Frontal cortex (tissue), 4 donors: ENCODE measurements around the gene SCLY. TPM values are rescaled to one million over a fixed set of nuclear protein-coding genes. Genes with fewer than 3 reads are reported as not detected.
A peak's percentile ranks its signal among the peaks of the same experiment; 100 is the strongest.
"Not testable (repeated sequence)": the region's sequence is repeated elsewhere in the genome, so short reads cannot be mapped to it uniquely, and the experiment has no call there.

Experiments used
- DNase-seq, 2 donors: peaks; one replicate each; pipeline ENCODE4 v3.0.0; 2012; ENCODE audit warnings: low spot score in 2 of 2
- FAIRE-seq: peaks from 2 replicates; lab custom pipeline; 2012; peaks lifted over from hg19 to GRCh38; lab: Jason Lieb, UNC
- total RNA-seq: library from RNA; depleted of rRNA; stranded (reverse); fragments of >200 nt; gene quantifications from one replicate; pipeline ENCODE4 v1.2.3, GENCODE V29; 2014
- donor health status: control.
- donor health status: control.
- donor health status: control.

SCLY gene
- total RNA-seq, 1 donor from 2014 or later, result 11.8 TPM

DNA sequence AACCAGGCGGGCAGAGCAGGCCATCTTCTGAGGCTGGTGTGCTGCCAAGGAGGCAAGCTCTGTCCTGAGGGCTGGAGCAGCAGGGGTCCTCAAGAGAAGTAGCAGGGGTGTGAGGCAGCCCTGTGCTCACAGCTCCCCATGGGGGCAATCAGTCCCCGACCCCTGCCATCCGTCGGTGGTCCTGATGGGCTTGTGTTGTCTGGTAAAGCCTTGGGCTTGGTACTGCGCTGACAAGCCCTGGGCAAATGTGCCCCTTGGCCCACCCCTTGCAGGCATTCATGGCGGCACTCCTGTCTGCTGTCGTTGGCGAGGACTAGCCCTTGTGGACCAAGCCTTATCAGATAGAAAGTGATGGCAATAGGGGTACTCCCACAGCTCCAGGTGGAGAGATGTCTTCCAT lies 22.6 kb upstream of the SCLY start:
- DNase-seq (no peak), FAIRE-seq (no peak)

DNA sequence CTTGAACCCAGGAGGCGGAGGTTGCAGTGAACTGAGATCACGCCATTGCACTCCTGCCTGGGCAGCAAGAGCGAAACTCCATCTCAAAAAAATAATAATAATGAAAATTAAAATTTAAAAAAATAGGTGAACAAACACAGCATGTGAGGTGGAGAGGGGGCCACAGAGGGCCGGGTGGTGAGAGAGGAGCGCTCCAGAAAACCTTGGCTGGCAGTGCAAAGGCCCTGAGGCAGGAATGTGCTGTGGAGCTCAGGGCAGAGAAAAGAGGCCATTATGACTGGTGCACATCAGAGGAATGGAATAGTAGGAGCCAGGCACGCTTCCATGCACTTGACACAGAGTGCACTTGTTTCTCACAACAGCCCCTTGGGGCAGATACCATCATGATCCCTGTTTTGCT lies 21.6 kb upstream of the SCLY start:
- FAIRE-seq (no peak), DNase-seq (no peak)

DNA sequence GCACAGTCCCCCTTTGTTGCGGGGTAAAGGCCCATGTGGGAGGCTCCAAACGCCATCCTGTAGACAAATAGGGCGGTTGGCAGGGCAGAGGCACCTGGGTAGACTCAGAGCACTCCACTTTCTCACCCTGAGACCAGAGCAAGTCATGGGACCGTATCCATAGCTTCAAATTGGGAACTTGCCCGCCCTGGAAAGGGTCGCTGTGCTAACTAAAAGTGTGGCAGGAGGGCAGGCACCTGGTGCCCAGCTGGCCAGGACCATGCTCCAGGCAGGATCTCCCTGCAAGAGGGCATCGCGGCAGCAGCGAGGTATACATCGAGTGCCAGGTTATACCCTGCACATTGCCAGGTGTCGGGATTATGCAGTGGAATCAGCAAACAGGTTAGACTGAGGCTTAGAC lies 20.8 kb upstream of the SCLY start:
- no peak for FAIRE-seq
- DNase-seq, result no peak

DNA sequence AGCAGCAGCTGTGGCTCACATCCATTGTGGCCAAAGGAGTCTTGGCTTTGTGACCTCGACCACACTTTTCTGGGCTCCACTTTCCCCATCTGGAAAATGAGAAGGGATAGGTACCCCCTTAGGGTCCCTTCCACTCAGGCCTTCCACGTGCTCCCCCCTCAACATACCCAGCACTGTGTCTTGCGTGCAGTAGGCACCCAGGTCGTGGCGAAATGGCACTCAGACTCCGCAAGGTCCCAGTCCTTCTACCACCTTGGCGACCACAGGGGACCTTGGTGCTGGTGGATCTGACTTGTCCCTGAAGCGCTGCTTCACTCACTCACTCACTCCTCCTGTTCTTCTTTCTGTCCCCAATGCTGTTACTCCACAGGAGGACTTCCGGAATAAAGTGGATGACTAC lies 19.9 kb upstream of the SCLY start:
- DNase-seq (no peak), FAIRE-seq (no peak)

DNA sequence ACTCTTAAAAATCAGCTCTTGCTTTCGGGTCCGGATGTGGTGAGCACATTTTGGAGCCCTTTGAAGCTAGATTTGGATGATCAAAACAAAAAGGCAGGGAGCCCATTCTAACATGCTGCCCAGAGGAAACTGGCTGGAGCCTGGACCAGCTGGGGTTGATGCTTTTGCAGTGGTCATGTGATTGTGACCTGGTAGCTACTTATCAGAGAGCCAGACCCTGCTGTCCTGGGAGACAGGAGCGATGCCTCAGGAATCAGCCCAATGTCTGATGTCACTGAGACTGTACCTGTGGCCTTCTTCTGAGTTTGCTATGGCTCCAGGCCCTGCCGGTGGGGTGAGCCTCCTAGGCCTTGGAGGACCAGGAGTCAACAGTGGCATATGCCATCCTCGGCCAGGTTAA lies 18.7 kb upstream of the SCLY start:
- DNase-seq (no peak), FAIRE-seq (no peak)

DNA sequence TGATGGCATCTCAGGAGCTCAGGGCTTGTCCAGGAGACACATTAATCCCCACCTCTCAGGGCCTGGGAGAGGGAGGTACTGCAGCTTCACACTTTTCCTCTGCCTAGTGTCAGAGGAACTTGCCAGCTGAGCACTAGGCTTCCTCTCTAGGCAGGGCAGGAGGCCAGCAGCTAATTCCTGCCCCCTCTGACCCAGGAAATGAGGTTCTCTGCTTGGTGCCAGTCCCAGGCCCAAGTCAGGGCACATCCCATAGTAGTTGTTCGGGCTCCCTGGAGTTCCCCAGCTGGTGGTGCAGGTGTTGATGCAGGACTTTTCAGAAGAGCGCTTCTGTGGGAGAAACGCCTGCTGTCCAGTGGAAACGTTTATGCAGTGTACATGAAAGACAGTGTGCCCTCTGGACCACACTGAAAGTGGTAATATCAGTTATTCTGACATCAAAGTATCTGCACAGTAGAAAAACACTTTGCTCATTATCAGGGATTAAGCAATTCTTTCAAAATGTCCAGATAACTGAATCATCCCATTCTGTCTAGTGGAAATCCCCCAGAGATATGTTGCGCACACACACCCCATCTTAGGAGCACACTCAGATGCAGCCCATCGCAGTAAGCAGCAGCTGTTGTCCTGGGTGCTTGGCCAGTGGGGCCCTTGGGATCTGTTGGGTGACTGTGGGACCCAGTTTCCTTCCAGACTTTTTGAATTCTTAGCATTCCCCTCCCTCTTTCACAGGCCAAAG lies 17.8 kb upstream of the SCLY start:
- FAIRE-seq (no peak), DNase-seq (no peak)

DNA sequence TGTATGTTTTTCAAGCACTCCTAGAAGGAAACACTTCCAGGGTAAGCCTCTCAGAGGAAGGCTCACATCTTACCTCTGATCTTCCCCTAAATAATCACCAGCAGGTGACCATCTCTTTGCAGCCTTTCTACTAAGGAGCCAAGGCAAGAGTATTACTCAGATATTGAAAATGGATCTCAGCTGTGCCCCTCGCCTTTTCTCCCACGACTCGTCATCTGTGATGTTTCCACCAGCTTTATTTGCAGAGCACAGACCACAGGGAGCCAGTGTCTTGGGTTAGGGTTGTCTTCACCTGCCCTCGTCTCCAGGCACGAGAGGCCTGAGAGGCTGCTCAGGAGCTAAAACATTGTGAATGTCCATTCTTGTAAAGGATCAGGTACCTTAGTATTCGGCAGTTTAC lies 16.9 kb upstream of the SCLY start:
- no peak for DNase-seq
- no peak for FAIRE-seq

DNA sequence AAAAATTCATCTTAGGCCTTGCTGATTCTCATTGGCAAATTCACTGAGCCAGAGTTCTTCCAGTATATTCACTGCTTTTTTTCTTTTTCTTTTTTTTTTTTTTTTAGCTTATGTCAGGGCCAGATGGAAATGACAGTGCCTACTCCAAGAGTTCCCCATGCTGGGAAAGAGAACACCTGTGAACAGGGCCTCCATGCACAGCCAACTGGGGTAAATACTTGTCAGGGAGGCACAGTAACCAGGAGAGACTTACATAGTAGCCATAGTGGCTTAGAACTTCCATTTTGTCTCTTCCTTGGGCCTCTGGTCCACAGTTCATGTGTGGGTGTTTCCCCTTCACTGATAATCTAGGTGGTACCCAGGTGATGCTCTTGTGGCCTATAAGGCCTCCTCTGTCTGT lies 15.2 kb upstream of the SCLY start:
- no peak for FAIRE-seq
- DNase-seq, result no peak

DNA sequence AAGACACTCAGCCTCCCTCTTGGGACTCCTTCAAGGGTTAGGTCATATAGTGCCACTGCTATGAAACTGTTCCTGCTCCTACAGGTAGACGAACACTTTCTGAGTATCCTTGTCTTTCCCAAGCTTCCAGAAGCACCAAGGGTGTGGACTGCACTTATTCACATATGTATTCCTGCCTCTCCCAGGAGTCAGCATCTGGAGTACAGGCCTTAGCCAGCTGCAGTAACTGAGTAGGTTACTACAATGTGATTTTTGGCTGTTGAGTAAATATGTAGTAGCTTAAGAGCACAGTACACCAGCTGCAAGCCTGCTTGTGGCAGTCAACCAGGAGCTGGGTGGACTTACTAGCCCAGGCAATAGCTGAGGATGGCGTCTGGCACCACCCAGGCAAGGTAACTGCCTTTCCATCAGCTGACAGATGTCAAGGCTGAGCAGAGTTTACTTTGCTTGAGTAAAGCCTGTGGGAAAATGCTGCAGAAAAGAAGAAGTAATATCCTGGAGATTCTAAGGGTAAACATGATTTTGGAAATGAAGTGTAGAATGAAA lies 14.0 kb upstream of the SCLY start:
- DNase-seq (no peak), FAIRE-seq (no peak)

DNA sequence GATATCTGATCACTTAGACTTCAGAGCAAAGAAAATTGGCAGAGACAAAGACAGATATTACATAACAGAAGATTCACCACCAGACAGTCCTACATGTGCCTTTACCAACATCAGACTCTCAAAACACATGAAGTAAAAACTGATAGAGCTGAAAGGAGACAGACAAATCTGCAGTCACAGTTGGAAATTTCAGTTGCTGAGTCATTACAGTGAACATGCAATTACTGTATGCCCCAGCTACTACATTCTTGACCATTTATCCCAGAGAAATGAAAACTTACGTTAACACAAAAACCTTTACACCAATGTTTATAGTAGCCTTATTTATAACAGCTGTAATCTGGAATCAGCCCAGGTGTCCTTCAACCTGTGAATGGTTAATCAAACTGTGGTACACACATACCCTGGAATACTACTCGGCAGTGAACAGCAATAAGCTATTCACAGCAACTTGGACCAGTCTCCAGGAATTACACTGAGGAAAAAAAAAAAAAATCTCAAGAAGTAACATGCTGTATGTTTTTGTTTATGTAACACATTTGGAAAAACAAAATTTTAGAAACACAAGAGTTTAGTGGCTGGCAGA lies 7.5 kb upstream of the SCLY start:
- DNase-seq, result no peak
- no peak for FAIRE-seq

DNA sequence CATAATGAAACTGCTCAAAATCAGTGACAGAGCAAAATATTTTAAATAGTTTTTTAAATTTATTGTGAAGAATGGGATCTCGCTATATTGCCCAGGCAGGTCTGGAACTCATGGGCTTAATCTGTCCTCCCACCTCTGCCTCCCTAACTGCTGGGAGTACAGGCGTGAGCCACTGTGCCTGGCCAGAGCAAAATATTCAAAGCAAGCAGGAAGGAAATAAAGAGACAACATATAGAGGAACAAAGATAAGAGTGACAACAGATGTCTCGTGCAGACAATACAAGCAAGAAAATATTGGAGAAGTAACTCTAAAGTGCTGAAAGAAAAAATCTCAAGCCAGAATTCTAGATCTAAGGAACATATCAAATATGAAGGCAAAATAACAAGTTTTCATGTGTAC lies 5.0 kb upstream of the SCLY start:
- FAIRE-seq, result no peak
- DNase-seq, result no peak

DNA sequence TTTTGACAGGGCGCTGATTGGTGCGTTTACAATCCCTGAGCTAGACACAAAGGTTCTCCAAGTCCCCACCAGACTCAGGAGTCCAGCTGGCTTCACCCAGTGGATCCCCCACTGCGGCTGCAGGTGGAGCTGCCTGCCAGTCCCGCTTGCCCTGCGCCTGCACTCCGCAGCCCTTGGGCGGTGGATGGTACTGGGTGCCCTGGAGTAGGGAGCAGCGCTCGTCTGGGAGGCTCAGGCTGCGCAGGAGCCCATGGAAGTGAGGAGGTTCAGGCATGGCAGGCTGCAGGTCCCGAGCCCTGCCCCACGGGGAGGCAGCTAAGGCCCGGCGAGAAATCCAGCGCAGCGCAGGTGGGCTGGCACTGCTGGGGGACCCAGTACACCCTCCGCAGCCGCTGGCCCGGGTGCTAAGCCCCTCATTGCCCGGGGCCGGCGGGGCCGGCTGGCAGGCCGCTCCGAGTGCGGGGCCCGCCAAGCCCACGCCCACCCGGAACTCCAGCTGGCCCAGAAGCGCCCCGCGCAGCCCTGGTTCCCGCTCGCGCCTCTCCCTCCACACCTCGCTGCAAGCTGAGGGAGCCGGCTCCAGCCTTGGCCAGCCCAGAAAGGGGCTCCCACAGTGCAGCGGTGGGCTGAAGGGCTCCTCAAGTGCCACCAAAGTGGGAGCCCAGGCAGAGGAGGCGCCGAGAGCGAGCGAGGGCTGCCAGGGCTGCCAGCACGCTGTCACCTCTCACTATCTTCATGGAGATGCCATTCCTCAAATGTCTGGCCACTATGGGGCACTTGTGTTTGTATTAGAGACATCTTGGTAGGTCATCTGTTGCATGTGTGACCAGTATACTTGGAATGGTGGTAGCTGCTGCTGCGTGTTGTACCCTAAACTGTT lies 2.9 kb upstream of the SCLY start:
- not testable (repeated sequence) for FAIRE-seq, DNase-seq

DNA sequence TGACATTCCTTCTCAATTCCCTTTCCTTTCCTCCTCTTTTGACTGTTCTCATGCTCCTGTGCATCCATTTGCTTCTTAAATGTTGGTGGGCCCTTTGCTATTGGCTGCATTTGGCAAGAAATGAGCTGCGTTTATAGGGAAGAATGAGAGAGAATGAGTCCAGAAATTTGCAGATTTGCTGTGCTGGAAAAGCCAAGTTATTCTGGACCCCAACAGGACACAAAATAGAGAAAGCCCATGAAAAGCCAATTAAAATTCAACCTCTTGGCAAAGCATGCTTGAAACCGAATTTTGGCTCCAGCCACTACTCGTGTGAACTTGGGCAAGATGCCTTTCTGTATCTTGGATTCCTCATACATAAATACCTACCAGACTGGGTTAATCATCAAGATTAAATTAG lies 1.3 kb upstream of the SCLY start:
- FAIRE-seq (no peak), DNase-seq (peak in 1 of 2 donors; percentile 29)

DNA sequence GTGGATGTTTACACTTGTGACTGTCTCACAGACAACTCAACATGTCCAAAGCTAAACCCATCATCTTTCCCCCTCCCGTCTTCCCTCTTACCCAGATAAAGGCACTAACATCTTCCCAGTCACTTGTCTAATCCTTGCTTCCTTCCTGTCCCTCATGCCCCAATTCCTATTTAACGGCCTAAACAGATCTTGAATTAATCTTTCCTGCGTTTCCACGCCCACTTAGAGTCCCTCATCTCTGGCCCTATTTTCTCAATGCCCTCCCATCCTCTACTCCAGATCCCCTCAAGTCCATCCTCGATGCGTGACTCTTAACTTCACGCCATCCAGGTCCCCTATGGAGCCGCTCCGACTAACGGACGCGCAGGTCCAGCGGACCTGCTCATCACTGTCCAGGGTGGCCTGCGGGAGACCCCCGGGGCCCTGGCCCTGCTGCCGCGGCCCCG lies 682 bp upstream of the SCLY start:
- DNase-seq (peak; percentile 28 to 42), FAIRE-seq (no peak)

DNA sequence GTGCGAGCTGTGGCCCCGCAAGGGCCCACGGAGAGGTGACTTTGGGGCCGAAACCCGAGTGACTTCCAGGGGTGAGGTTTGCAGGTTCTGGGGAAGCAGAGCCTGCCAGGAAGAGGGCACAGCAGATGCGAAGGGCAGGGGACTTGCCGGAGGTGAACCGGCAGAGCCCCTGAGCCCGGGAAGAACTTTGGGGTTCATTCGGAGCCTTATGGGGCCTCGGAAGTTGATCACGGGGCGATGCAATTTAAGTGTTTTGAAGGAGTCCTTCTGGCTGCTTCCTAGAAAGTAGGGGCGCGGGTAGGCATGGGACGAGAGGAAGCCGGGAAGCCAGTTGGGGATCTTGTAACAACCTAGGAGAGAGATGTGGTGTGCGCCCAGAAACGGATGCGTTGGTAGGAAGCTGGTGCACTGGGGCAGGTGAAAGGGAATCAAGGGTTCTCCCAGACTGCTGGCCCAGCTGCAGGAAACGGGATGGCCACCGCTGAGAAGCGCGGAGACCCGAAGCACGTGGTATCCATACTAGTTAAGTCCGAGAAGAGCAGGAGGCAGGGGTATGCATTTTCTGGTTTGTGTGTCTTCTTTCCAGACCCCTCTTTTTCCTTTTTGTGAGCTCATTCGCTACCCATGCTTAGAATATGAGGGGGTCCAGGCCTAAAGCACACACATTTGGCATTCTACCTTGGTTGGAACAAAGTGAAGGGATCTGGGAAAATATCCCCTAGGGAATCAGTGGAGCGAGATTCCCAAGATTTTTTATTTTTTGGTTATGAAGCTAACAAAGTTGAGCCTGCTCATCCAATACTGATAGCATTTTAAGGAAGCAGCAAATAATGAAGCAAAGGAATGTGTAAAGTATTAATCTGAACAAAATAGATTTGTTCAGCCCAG lies 758 bp downstream of the SCLY start:
- DNase-seq, result peak; percentile 23 to 38
- FAIRE-seq, result no peak

DNA sequence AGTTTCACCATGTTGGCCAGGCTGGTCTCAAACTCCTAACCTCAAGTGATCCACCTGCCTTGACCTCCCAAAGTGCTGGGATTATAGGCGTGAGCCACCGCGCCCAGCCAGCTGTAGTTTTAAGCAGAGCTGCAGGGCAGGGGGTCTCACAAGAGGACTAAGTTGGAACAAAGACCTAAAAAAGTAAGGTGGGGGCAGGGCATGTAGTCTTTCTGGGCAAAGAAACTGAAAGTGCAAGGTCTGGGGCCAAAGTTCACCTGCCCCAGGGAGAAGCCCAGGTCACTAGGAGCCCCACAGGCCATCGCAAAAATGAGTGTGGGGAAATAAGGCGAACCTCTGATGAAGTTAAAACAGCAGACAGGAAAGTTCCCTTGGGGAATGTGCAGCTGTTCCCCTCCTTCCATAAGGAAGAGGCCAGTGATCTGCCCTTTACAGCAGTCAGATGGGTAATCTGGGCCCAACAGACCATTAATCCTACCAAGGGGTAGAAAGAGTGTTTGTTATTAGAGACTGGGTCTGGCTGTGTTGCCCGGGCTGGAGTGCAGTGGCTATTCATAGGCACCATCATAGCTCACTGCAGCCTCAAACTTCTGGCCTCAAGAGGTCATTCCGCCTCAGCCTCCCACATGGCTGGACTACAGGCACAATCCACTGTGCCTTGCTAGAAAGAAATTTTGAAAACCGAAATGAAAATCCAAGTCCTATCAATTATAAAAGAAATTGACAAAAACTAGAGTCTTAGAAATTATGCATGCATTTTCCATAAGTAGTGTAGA lies 2.8 kb downstream of the SCLY start:
- no peak for DNase-seq
- FAIRE-seq, result no peak

DNA sequence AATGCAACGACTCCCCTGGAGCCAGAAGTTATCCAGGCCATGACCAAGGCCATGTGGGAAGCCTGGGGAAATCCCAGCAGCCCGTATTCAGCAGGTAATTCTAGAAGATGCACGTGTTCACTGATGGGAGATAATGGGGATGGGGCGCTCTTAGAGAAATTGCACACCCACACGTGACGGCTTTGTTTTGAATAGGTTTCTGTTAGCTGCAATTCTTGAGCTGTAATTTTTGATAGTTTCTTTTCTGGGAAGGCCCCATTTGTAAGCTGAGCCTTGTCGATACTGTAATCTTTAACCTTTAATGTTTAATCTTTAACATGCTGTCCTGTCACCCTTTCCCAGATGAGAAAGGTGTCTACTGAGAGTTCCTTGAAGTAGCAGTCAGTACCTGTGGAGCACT lies 3.6 kb downstream of the SCLY start:
- DNase-seq (no peak), FAIRE-seq (no peak)

DNA sequence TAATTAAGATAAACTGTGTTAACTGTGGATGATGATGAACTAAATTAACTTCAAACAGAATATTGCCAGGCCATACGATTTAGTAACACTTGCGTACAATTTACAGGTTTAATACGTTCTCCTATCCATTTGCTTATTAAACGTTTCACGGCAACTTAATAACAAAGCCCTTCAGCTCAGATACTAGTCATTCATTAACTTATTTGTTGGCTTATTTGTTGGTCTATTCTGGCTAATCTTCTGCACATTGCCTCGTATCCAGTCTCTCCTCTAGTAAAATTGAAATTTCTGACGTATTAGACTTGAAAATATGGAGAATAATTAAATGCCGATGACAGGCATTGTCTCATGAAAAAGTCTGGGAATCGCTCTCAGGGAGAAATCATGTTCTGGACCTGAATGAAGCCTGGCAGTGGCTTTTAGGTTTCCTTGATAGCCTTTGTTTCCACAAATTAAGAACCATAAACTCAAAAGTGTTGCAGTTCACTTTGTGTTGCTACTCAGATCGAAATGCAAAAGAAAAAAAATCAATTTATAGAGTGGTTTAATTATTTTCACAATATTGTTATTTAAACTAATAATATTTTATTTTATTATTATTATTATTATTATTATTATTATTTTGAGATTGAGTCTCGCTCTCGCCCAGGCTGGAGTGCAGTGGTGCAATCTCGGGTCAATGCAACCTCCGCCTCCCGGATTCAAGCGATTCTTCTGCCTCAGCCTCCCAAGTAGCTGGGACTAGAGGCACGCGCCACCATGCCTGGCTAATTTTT lies 4.5 kb downstream of the SCLY start:
- DNase-seq (no peak), FAIRE-seq (no peak)
